Measurements from ENCODE around the gene KIAA1958. TPM values are rescaled to one million over a fixed set of nuclear protein-coding genes. Genes with fewer than 3 reads are reported as not detected.

The KIAA1958 gene
- total RNA-seq, 1 experiment from 2014 or later, result 18.5 TPM

GRCh38 chr9:112548051-112548440 lies 61.4 kb downstream of the KIAA1958 start:
- H3K9me2 ChIP-seq (ENCODE audit: insufficient read depth), result no peaks in the 10 kb centered on the region
- DNase-seq (ENCODE audit: low read depth, low spot score) (no peak), ATAC-seq (no peak)
- no peaks in the 10 kb centered on the region for H3K4me1 ChIP-seq (ENCODE audit: control insufficient read depth in 1 of 2, insufficient read depth in 2 of 2, low read length in 2 of 2)
- no peak for TF ChIP-seq SIN3A (IDR thresholded peaks at IDR 0.05; ENCODE audit: low read depth)
- no peak for TF ChIP-seq ELF1 (IDR thresholded peaks at IDR 0.05; ENCODE audit: borderline replicate concordance, low read depth)
- TF ChIP-seq MAX (IDR thresholded peaks at IDR 0.05), result no peak
- no peak for TF ChIP-seq YY1 (IDR thresholded peaks at IDR 0.05; ENCODE audit: extremely low read depth, insufficient replicate concordance, low read depth, low read length)
- no peak for TF ChIP-seq FOSL1 (IDR thresholded peaks at IDR 0.05; ENCODE audit: low read depth)
- no peak for TF ChIP-seq SRF (IDR thresholded peaks at IDR 0.05; ENCODE audit: low read depth)
- TF ChIP-seq CBX3 (IDR thresholded peaks at IDR 0.05; ENCODE audit: low read depth), result no peak
- TF ChIP-seq ZFX (IDR thresholded peaks at IDR 0.05), result no peak
- no peak for TF ChIP-seq EGR1 (IDR thresholded peaks at IDR 0.05; ENCODE audit: low read depth)
- no peak for TF ChIP-seq RAD21 (IDR thresholded peaks at IDR 0.05; ENCODE audit: low read depth)
- TF ChIP-seq JUND (IDR thresholded peaks at IDR 0.05), result no peak
- H3K4me3 ChIP-seq (replicated peaks in 1 of 2; ENCODE audit: low read depth in 1 of 2, low read length in 2 of 2), result no peak overlapping the region
- H3K27ac ChIP-seq (ENCODE audit: low read depth, low read length), result no peak overlapping the region
- no peaks in the 10 kb centered on the region for H3K36me3 ChIP-seq (ENCODE audit: control insufficient read depth in 1 of 2, insufficient read depth in 2 of 2, low read length in 2 of 2)
- POLR2A ChIA-PET, result no interaction called here
- no peaks in the 10 kb centered on the region for H4K20me1 ChIP-seq (ENCODE audit: insufficient read depth)
- no peak overlapping the region for H3K4me2 ChIP-seq (ENCODE audit: low read length)
- intact Hi-C loops (cut with micrococcal nuclease), result no loop called here
- H2AFZ ChIP-seq (ENCODE audit: low read depth, low read length, poor library complexity, severe bottlenecking), result no peak overlapping the region
- BruUV-seq (replicated peaks), result no TSS peak
- CTCF ChIA-PET, result no interaction called here
- no peaks in the 10 kb centered on the region for H3K9me3 ChIP-seq (ENCODE audit: control insufficient read depth in 1 of 2, insufficient read depth in 1 of 2, low read depth in 1 of 2, low read length in 2 of 2)
- H3K27me3 ChIP-seq (ENCODE audit: insufficient read depth, low read length), result no peaks in the 10 kb centered on the region
- RAD21 ChIA-PET (ENCODE audit: low non-redundant PET in 1 of 2, low total read pairs in 2 of 2, uncharacterized antibody in 2 of 2, unreplicated experiment in 2 of 2), result no interaction called here
- H3K79me2 ChIP-seq (ENCODE audit: insufficient read depth, low read length), result no peaks in the 10 kb centered on the region; the same call in 1 of the 2 replicates
- no peak overlapping the region for H3K9ac ChIP-seq (ENCODE audit: low read length)

GRCh38 chr9:112548836-112549595 lies 62.4 kb downstream of the KIAA1958 start:
- CTCF ChIA-PET, result no interaction called here
- TF ChIP-seq POLR2AphosphoS5 (IDR thresholded peaks at IDR 0.05; ENCODE audit: low read depth, low read length) (no peak), FOSL1 (IDR thresholded peaks at IDR 0.05; ENCODE audit: low read depth) (no peak), EZH2 (IDR thresholded peaks at IDR 0.05) (no peak), RAD21 (IDR thresholded peaks at IDR 0.05; ENCODE audit: low read depth) (no peak), POLR2A (IDR thresholded peaks at IDR 0.05; ENCODE audit: borderline replicate concordance, extremely low read depth, insufficient read depth, insufficient read length) (no peak), JUND (IDR thresholded peaks at IDR 0.05) (no peak), TCF7L2 (IDR thresholded peaks at IDR 0.05; ENCODE audit: borderline replicate concordance, extremely low read depth, insufficient read depth, insufficient read length) (no peak), CEBPB (IDR thresholded peaks at IDR 0.05; ENCODE audit: low read depth) (no peak), SRF (IDR thresholded peaks at IDR 0.05; ENCODE audit: low read depth) (no peak), EGR1 (IDR thresholded peaks at IDR 0.05; ENCODE audit: low read depth) (no peak)
- TF ChIP-seq, protein P1, sequence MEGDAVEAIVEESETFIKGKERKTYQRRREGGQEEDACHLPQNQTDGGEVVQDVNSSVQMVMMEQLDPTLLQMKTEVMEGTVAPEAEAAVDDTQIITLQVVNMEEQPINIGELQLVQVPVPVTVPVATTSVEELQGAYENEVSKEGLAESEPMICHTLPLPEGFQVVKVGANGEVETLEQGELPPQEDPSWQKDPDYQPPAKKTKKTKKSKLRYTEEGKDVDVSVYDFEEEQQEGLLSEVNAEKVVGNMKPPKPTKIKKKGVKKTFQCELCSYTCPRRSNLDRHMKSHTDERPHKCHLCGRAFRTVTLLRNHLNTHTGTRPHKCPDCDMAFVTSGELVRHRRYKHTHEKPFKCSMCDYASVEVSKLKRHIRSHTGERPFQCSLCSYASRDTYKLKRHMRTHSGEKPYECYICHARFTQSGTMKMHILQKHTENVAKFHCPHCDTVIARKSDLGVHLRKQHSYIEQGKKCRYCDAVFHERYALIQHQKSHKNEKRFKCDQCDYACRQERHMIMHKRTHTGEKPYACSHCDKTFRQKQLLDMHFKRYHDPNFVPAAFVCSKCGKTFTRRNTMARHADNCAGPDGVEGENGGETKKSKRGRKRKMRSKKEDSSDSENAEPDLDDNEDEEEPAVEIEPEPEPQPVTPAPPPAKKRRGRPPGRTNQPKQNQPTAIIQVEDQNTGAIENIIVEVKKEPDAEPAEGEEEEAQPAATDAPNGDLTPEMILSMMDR (IDR thresholded peaks at IDR 0.05 in 2 of 3, conservative IDR thresholded peaks at IDR 0.05 in 1 of 3; ENCODE audit: borderline replicate concordance in 1 of 3, insufficient read depth in 1 of 3, low read depth in 2 of 3, low read length in 2 of 3), result no peak
- TF ChIP-seq, protein P2, sequence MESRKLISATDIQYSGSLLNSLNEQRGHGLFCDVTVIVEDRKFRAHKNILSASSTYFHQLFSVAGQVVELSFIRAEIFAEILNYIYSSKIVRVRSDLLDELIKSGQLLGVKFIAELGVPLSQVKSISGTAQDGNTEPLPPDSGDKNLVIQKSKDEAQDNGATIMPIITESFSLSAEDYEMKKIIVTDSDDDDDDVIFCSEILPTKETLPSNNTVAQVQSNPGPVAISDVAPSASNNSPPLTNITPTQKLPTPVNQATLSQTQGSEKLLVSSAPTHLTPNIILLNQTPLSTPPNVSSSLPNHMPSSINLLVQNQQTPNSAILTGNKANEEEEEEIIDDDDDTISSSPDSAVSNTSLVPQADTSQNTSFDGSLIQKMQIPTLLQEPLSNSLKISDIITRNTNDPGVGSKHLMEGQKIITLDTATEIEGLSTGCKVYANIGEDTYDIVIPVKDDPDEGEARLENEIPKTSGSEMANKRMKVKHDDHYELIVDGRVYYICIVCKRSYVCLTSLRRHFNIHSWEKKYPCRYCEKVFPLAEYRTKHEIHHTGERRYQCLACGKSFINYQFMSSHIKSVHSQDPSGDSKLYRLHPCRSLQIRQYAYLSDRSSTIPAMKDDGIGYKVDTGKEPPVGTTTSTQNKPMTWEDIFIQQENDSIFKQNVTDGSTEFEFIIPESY (IDR thresholded peaks at IDR 0.05; ENCODE audit: extremely low read depth, insufficient replicate concordance, low read length), result no peak

More at GRCh38 chr9:112548836-112549595, 62.4 kb downstream of the KIAA1958 start:
- intact Hi-C loops (cut with micrococcal nuclease), result no loop called here
- no peaks in the 10 kb centered on the region for H3K27me3 ChIP-seq (ENCODE audit: insufficient read depth, low read length)
- ChIA-PET RAD21 (ENCODE audit: low non-redundant PET in 1 of 2, low total read pairs in 2 of 2, uncharacterized antibody in 2 of 2, unreplicated experiment in 2 of 2) (no interaction called here), POLR2A (no interaction called here)
- no peaks in the 10 kb centered on the region; the same call in 1 of the 2 replicates for H3K79me2 ChIP-seq (ENCODE audit: insufficient read depth, low read length)
- ATAC-seq, result no peak
- H3K4me1 ChIP-seq (ENCODE audit: control insufficient read depth in 1 of 2, insufficient read depth in 2 of 2, low read length in 2 of 2), result no peaks in the 10 kb centered on the region
- H3K27ac ChIP-seq (ENCODE audit: low read depth, low read length), result no peak overlapping the region
- BruUV-seq (replicated peaks), result no TSS peak
- no peaks in the 10 kb centered on the region for H3K36me3 ChIP-seq (ENCODE audit: control insufficient read depth in 1 of 2, insufficient read depth in 2 of 2, low read length in 2 of 2)
- H3K4me3 ChIP-seq (replicated peaks in 1 of 2; ENCODE audit: low read depth in 1 of 2, low read length in 2 of 2), result no peak overlapping the region
- no peaks in the 10 kb centered on the region for H3K9me2 ChIP-seq (ENCODE audit: insufficient read depth)
- H2AFZ ChIP-seq (ENCODE audit: low read depth, low read length, poor library complexity, severe bottlenecking), result no peak overlapping the region
- H3K9me3 ChIP-seq (ENCODE audit: control insufficient read depth in 1 of 2, insufficient read depth in 1 of 2, low read depth in 1 of 2, low read length in 2 of 2), result no peaks in the 10 kb centered on the region
- DNase-seq (ENCODE audit: low read depth, low spot score), result no peak
- no peak overlapping the region for H3K4me2 ChIP-seq (ENCODE audit: low read length)
- no peaks in the 10 kb centered on the region for H4K20me1 ChIP-seq (ENCODE audit: insufficient read depth)
- no peak overlapping the region for H3K9ac ChIP-seq (ENCODE audit: low read length)

Data from HCT116 (cell line).